ENCODE results near the gene GRID1. TPM values are rescaled to one million over a fixed set of nuclear protein-coding genes. Genes with fewer than 3 reads are reported as not detected.

Gene GRID1
- total RNA-seq, 1 donor from 2014 or later: 0.22 TPM

DNA sequence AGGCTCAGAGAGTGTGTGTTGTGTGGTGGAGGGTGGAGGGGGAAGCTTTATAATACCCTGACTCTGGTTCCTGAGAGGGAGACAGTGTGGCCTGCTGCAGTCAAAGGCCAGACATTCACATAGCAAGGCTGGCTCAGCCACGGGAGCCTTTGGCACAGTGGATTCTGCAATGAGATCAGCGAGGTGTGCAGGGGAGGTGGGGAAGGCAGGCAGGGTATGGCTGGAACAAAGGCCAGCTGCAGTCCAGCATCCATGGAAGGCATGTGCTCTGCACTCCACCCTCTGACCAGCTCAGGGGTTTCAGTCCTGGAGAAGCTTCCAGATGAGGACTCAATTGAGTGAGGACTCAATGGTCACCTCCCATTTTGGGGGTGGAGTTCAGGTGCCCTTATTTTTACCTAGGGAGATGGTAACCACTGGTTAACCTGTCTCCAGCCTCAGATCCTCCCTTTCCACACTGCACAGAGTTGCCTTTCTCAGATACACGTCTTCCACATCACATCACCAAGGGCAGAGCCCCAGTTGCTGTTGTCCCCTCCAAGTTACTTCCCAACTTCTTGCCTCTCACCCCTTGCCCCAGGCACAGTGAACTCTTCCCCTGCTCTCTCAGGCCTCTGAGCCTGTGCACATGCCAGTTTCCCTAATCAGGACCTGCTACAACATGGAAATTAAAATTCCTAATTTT is 504.9 kb downstream of the GRID1 start:
- Mint-ChIP-seq H3K27ac (no peak overlapping the region), H3K4me1 (ENCODE audit: low read depth) (peaks cover 6% of the 10 kb centered on the region), H3K27me3 (no peaks in the 10 kb centered on the region), H3K36me3 (ENCODE audit: insufficient read depth) (no peaks in the 10 kb centered on the region), H3K9me3 (ENCODE audit: low read depth) (no peaks in the 10 kb centered on the region), H3K4me3 (ENCODE audit: low read depth) (no peak overlapping the region)
- no peak for DNase-seq (ENCODE audit: low spot score, unreplicated experiment)
- TF ChIP-seq CTCF (IDR thresholded peaks at IDR 0.05; ENCODE audit: unreplicated experiment): no peak

GRCh38 chr10:85859859-85860258 is 506.7 kb downstream of the GRID1 start:
- Mint-ChIP-seq H3K4me3 (ENCODE audit: low read depth) (no peak overlapping the region), H3K4me1 (ENCODE audit: low read depth) (peaks cover 6% of the 10 kb centered on the region), H3K9me3 (ENCODE audit: low read depth) (no peaks in the 10 kb centered on the region), H3K36me3 (ENCODE audit: insufficient read depth) (no peaks in the 10 kb centered on the region), H3K27ac (no peak overlapping the region), H3K27me3 (no peaks in the 10 kb centered on the region)
- peak; percentile 12 for TF ChIP-seq CTCF (IDR thresholded peaks at IDR 0.05; ENCODE audit: unreplicated experiment)
- DNase-seq (ENCODE audit: low spot score, unreplicated experiment): no peak

GRCh38 chr10:85858776-85859515 is 507.6 kb downstream of the GRID1 start:
- no peaks in the 10 kb centered on the region for H3K27me3 Mint-ChIP-seq
- DNase-seq (ENCODE audit: low spot score, unreplicated experiment): no peak
- H3K27ac Mint-ChIP-seq: no peak overlapping the region
- no peaks in the 10 kb centered on the region for H3K36me3 Mint-ChIP-seq (ENCODE audit: insufficient read depth)
- TF ChIP-seq CTCF (IDR thresholded peaks at IDR 0.05; ENCODE audit: unreplicated experiment): no peak
- no peak overlapping the region for H3K4me3 Mint-ChIP-seq (ENCODE audit: low read depth)
- no peaks in the 10 kb centered on the region for H3K9me3 Mint-ChIP-seq (ENCODE audit: low read depth)
- peaks cover 6% of the 10 kb centered on the region for H3K4me1 Mint-ChIP-seq (ENCODE audit: low read depth)

GRCh38 chr10:85857791-85858190 is 508.8 kb downstream of the GRID1 start:
- no peak for TF ChIP-seq CTCF (IDR thresholded peaks at IDR 0.05; ENCODE audit: unreplicated experiment)
- no peaks in the 10 kb centered on the region for H3K9me3 Mint-ChIP-seq (ENCODE audit: low read depth)
- DNase-seq (ENCODE audit: low spot score, unreplicated experiment): no peak
- no peak overlapping the region for H3K4me3 Mint-ChIP-seq (ENCODE audit: low read depth)
- no peaks in the 10 kb centered on the region for H3K36me3 Mint-ChIP-seq (ENCODE audit: insufficient read depth)
- no peak overlapping the region for H3K27ac Mint-ChIP-seq
- H3K27me3 Mint-ChIP-seq: no peaks in the 10 kb centered on the region
- H3K4me1 Mint-ChIP-seq (ENCODE audit: low read depth): peaks cover 2% of the 10 kb centered on the region

DNA sequence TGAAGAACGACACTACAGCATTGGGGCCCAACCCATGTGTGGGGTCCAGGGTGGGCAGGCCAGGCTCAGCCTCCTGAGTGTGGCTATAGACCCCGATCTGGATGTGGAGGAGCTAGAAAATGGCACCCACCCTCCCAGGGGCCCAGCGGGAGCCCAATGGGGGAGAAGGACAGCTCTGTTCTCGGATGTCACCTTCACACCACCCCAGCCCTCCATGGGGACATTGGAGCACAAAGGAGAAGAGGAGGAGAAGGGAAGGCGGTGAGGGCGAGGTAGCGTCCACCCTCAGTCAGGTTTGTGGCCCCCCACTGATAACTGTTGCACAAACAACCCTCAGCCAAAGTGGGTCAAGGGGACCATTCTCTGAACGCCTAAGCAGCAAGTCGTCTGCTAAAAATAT is 509.3 kb downstream of the GRID1 start:
- Mint-ChIP-seq H3K27me3 (no peaks in the 10 kb centered on the region), H3K36me3 (ENCODE audit: insufficient read depth) (no peaks in the 10 kb centered on the region), H3K4me3 (ENCODE audit: low read depth) (no peak overlapping the region), H3K4me1 (ENCODE audit: low read depth) (no peaks in the 10 kb centered on the region), H3K27ac (no peak overlapping the region), H3K9me3 (ENCODE audit: low read depth) (no peaks in the 10 kb centered on the region)
- DNase-seq (ENCODE audit: low spot score, unreplicated experiment): no peak
- no peak for TF ChIP-seq CTCF (IDR thresholded peaks at IDR 0.05; ENCODE audit: unreplicated experiment)

All from progenitor cell of endocrine pancreas (in vitro differentiated cells).